Sigmoid colon (tissue), 4 donors: ENCODE results near the gene GJC3.
"Not testable (repeated sequence)": the region's sequence is repeated elsewhere in the genome, so short reads cannot be mapped to it uniquely, and the experiment has no call there.

Source experiments
- POLR2A ChIP-seq, 2 donors: fragments of 450-650 bp; IDR thresholded peaks; one replicate each; pipeline ENCODE4 v1.6.1; 2016; ENCODE audit warnings: antibody characterized with exemption in 2 of 2, mild to moderate bottlenecking in 2 of 2, moderate library complexity in 2 of 2
- POLR2AphosphoS5 ChIP-seq, 4 donors: sonication (generic); formaldehyde crosslinking; IDR thresholded peaks; one replicate each; pipeline ENCODE4 v1.6.1; 2017; ENCODE audit warnings: antibody characterized with exemption in 4 of 4
- TF ChIP-seq, protein P1 (sequence below), 4 experiments: fragments of 450-650 bp in 3 of 4; fragments of 200-600 bp in 1 of 4; IDR thresholded peaks; one replicate each; pipeline ENCODE4 v1.5.1; 2016 to 2019; ENCODE audit warnings: antibody characterized with exemption in 4 of 4, mild to moderate bottlenecking in 3 of 4, moderate library complexity in 2 of 4

DNA sequence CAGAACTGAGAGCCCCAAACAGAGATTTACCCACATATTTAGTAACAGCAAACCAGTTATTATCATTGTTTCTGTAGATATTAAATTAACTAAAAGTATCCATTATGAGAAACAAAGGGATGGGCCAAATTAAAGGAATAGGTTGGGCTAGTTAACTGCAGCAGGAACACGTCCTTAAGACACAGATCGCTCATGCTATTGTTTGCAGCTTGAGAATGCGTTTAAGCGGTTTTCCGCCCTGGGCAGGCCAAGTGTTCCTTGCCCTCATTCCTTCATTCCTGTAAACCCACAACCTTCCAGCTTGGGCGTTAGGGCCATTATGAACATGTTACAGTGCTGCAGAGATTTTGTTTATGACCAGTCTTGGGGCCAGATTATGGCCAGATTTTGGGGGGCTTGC, 21.4 kb upstream of the GJC3 start:
- TF ChIP-seq, protein P1, sequence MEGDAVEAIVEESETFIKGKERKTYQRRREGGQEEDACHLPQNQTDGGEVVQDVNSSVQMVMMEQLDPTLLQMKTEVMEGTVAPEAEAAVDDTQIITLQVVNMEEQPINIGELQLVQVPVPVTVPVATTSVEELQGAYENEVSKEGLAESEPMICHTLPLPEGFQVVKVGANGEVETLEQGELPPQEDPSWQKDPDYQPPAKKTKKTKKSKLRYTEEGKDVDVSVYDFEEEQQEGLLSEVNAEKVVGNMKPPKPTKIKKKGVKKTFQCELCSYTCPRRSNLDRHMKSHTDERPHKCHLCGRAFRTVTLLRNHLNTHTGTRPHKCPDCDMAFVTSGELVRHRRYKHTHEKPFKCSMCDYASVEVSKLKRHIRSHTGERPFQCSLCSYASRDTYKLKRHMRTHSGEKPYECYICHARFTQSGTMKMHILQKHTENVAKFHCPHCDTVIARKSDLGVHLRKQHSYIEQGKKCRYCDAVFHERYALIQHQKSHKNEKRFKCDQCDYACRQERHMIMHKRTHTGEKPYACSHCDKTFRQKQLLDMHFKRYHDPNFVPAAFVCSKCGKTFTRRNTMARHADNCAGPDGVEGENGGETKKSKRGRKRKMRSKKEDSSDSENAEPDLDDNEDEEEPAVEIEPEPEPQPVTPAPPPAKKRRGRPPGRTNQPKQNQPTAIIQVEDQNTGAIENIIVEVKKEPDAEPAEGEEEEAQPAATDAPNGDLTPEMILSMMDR (IDR thresholded peaks at IDR 0.05): not testable (repeated sequence)
- not testable (repeated sequence) for TF ChIP-seq POLR2A, POLR2AphosphoS5 (IDR thresholded peaks at IDR 0.05)
